Tibial nerve (tissue), 4 donors: ENCODE data around the gene CCL17.

Experiments used
- CTCF ChIP-seq, 5 experiments: fragments of 200-600 bp in 3 of 5; fragments of 450-650 bp in 2 of 5; sonication (generic) in 3 of 5; IDR thresholded peaks; one replicate each; pipeline ENCODE4 v1.5.1; 2016 to 2019; ENCODE audit warnings: antibody characterized with exemption in 5 of 5, mild to moderate bottlenecking in 3 of 5, moderate library complexity in 2 of 5
- EP300 ChIP-seq, 2 donors: sonication (generic); formaldehyde crosslinking; IDR thresholded peaks; one replicate each; pipeline ENCODE4 v1.6.1; 2017; ENCODE audit warnings: antibody characterized with exemption in 2 of 2, mild to moderate bottlenecking in 1 of 2
- POLR2A ChIP-seq, 2 donors: fragments of 450-650 bp; IDR thresholded peaks; one replicate each; pipeline ENCODE4 v1.6.1; 2017; ENCODE audit warnings: antibody characterized with exemption in 2 of 2, mild to moderate bottlenecking in 2 of 2, moderate library complexity in 2 of 2

- TF ChIP-seq CTCF (IDR thresholded peaks at IDR 0.05) (no peak), POLR2A (IDR thresholded peaks at IDR 0.05) (no peak), EP300 (IDR thresholded peaks at IDR 0.05) (no peak)
Observed at GRCh38 chr16:57381791-57382534, 22.6 kb upstream of the CCL17 start.
